Measurements from ENCODE around the gene KCNQ5.
"Not testable (repeated sequence)": the region's sequence is repeated elsewhere in the genome, so short reads cannot be mapped to it uniquely, and the experiment has no call there.

The KCNQ5 gene

GRCh38 chr6:72966628-72967280 is 344.9 kb downstream of the KCNQ5 start:
- no peak for DNase-seq

GRCh38 chr6:72967329-72967728 is 345.5 kb downstream of the KCNQ5 start:
- DNase-seq = no peak

- DNase-seq = peak; percentile 8
These were observed 346.8 kb downstream of the KCNQ5 start for GRCh38 chr6:72968704-72969103.

GRCh38 chr6:72969666-72970065 is 347.8 kb downstream of the KCNQ5 start:
- no peak for DNase-seq

GRCh38 chr6:72972579-72972978 is 350.7 kb downstream of the KCNQ5 start:
- peak; percentile 74 for DNase-seq

- peak; percentile 86 for DNase-seq
These were observed 352.4 kb downstream of the KCNQ5 start for GRCh38 chr6:72974276-72974675.

GRCh38 chr6:72975352-72975752 is 353.5 kb downstream of the KCNQ5 start:
- no peak for DNase-seq

- DNase-seq = no peak
These were observed 354.6 kb downstream of the KCNQ5 start for GRCh38 chr6:72976484-72976883.

- no peak for DNase-seq
These were observed 355.2 kb downstream of the KCNQ5 start for GRCh38 chr6:72977114-72977513.

GRCh38 chr6:72978808-72979207 is 356.9 kb downstream of the KCNQ5 start:
- not testable (repeated sequence) for DNase-seq

- DNase-seq = not testable (repeated sequence)
These were observed 362.4 kb downstream of the KCNQ5 start for GRCh38 chr6:72984189-72984831.

- no peak for DNase-seq
These were observed 363.3 kb downstream of the KCNQ5 start for GRCh38 chr6:72984981-72985665.

GRCh38 chr6:72987301-72987700 is 365.4 kb downstream of the KCNQ5 start:
- no peak for DNase-seq

GRCh38 chr6:72999995-73000394 is 378.1 kb downstream of the KCNQ5 start:
- no peak for DNase-seq

GRCh38 chr6:73000460-73000859 is 378.6 kb downstream of the KCNQ5 start:
- no peak for DNase-seq

- DNase-seq = no peak
These were observed 380.7 kb downstream of the KCNQ5 start for GRCh38 chr6:73002588-73002987.

GRCh38 chr6:73003302-73003701 is 381.4 kb downstream of the KCNQ5 start:
- DNase-seq = no peak

- no peak for DNase-seq
These were observed 382.4 kb downstream of the KCNQ5 start for GRCh38 chr6:73004231-73004630.

GRCh38 chr6:73004861-73005260 is 383.0 kb downstream of the KCNQ5 start:
- DNase-seq = no peak

GRCh38 chr6:73006146-73006545 is 384.3 kb downstream of the KCNQ5 start:
- no peak for DNase-seq

- DNase-seq = no peak
These were observed 390.1 kb downstream of the KCNQ5 start for GRCh38 chr6:73011945-73012344.

GRCh38 chr6:73017476-73017875 is 395.6 kb downstream of the KCNQ5 start:
- DNase-seq = no peak

GRCh38 chr6:73024598-73024997 is 402.7 kb downstream of the KCNQ5 start:
- no peak for DNase-seq

GRCh38 chr6:73027691-73028090 is 405.8 kb downstream of the KCNQ5 start:
- DNase-seq = no peak
